D721Med (cell line): Measurements from ENCODE around the gene NDUFAF4.

Source experiments
- DNase-seq: peaks from one replicate; pipeline ENCODE4 v3.0.0; 2011; ENCODE audit warnings: low spot score; ENCODE audit not compliant: insufficient read length
- FAIRE-seq: peaks from 2 replicates; lab custom pipeline; 2011; peaks lifted over from hg19 to GRCh38; lab: Jason Lieb, UNC
- TF ChIP-seq, protein P1 (sequence below): IDR thresholded peaks from 2 replicates; pipeline ENCODE4 v1.5.1; 2012; ENCODE audit warnings: mild to moderate bottlenecking, control low read depth; ENCODE audit not compliant: insufficient read depth; ENCODE audit errors: missing control alignments

Gene NDUFAF4

DNA sequence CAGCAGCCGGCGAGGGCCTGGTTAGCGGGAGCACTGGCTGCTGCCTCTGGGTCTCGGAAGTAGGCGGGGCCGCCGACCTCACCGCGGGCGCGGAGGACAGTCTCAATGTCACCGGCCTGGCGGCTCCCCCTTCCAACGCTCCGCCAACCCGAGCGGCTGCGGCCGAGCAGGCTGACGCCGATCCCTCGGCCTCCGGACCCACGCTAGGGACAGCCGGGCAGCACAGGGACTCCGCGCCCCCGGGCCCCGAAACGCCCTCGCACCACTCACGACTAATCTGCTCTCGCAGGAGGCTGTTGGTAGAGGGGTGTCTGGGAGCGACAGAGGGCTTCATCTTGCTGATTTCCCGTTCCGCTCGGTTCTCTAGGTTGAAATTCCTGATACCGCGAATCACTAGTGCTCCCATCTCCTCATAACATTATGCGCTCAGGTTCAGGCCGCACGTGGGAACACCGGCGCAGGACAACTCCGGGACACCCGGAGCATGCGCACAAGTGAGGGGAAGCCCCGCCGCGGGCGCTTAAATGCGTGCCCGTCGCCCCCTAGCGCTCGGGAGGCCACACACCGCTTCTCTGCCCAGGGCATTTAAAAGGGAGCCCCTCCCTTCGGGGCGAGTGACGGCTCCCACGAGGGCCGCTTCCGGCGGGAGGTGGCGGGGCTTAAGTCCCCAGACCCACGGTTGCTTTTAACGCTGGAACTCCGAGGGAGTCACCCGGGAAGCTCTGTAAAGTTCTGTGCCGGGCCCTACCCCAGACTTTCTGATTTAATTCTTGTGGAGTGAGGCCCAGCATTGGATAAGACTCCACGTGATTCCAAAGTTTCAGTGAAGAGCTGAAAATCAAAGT lies at the start of gene NDUFAF4:
Gene NDUFAF4, minus strand, starts transcription at position 496 of the 845 bp plus-strand sequence. Its CDS starts 90 bp downstream, at position 406.
- TF ChIP-seq, protein P1, sequence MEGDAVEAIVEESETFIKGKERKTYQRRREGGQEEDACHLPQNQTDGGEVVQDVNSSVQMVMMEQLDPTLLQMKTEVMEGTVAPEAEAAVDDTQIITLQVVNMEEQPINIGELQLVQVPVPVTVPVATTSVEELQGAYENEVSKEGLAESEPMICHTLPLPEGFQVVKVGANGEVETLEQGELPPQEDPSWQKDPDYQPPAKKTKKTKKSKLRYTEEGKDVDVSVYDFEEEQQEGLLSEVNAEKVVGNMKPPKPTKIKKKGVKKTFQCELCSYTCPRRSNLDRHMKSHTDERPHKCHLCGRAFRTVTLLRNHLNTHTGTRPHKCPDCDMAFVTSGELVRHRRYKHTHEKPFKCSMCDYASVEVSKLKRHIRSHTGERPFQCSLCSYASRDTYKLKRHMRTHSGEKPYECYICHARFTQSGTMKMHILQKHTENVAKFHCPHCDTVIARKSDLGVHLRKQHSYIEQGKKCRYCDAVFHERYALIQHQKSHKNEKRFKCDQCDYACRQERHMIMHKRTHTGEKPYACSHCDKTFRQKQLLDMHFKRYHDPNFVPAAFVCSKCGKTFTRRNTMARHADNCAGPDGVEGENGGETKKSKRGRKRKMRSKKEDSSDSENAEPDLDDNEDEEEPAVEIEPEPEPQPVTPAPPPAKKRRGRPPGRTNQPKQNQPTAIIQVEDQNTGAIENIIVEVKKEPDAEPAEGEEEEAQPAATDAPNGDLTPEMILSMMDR, result peak; percentile 79
- DNase-seq (peak; percentile 83), FAIRE-seq (no peak)

DNA sequence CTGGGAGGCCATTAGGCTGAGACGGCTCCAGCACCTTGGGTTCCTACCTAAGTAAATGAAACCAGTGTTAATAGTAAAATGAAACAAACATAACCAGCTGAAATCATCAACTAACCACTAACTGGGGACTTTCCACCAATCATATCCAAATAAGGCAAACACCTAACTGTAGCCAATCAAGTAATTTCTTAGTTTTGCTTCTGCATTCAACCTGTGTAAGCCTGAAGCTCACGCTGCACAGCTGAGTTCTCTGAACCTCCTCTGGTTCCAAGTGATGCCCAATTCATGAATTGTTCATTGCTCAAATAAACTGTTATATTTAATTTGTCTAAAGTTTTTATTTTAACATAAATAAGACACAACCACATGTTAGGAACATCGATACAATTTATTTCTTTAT lies 49.4 kb upstream of the NDUFAF4 start:
- TF ChIP-seq, protein P1, result no peak
- no peak for FAIRE-seq
- DNase-seq, result no peak

DNA sequence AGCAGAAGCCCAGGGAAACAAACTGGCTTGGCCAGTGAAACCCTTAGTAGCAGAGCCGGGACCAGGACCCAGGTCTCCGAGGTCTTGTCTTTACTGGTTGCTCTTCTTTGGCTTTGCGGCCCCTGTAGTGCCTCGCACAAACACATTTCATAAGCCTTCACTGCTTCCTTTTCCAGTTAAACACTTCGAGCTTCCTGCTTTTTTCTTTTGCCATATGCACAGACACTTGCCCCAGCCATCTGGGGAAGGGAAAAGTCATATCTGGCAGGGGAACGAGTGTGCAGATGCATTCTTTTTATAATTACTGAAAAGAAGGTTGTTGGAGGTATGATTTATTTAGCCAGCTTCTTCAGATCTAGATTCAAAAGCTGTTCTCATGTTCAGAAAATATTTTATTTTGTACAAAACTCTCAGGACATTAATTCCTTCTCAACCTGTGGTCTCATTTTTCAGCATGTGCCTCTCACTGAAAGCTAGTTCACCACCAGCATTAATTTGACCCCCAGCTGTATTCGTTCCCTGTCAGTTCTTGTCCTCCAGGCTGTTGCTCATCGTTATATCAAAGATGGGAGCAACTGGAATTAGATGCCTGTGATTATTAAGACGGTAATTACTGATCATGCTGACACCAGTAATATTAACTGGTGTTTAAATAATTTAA lies 46.0 kb upstream of the NDUFAF4 start:
- no peak for DNase-seq
- TF ChIP-seq, protein P1, result no peak
- no peak for FAIRE-seq

DNA sequence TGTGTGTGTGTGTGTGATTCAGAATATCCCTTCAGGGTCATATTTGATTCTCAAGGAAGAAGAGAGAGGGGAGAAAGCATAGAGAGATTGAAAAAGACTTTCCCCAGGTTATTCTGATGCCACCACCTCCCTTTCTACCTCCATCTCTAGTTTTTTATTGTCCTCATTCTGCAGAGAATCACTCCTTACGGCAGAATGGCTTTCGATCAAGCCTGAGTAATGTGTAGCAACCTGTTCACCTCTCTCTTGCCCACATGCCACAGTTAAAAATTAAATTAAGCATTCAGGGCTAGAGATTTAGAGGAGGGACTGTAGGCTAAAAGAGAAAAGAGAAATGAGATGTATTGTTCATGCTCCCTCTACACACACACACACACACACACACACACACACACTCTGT lies 45.0 kb upstream of the NDUFAF4 start:
- TF ChIP-seq, protein P1, result no peak
- no peak for DNase-seq
- no peak for FAIRE-seq

DNA sequence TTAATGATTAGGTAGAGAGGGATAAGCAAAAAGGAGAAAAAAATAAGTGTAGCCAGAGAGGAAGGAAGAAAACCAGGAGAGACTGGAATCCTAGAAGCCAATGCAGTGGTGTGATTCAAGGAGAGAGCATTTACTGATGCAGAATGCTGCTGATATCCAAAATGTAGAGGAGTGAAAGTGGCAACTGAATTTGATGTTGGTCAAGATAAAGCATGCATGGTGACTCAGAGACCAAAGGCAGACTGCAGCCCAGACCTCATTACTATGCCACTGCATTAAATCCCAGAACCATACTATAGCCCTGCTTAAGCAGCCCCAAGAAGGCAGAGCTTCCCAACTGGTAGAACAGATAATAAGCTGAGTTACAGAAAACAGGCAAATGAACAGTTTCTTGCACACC lies 42.6 kb upstream of the NDUFAF4 start:
- TF ChIP-seq, protein P1, result no peak
- no peak for FAIRE-seq

DNA sequence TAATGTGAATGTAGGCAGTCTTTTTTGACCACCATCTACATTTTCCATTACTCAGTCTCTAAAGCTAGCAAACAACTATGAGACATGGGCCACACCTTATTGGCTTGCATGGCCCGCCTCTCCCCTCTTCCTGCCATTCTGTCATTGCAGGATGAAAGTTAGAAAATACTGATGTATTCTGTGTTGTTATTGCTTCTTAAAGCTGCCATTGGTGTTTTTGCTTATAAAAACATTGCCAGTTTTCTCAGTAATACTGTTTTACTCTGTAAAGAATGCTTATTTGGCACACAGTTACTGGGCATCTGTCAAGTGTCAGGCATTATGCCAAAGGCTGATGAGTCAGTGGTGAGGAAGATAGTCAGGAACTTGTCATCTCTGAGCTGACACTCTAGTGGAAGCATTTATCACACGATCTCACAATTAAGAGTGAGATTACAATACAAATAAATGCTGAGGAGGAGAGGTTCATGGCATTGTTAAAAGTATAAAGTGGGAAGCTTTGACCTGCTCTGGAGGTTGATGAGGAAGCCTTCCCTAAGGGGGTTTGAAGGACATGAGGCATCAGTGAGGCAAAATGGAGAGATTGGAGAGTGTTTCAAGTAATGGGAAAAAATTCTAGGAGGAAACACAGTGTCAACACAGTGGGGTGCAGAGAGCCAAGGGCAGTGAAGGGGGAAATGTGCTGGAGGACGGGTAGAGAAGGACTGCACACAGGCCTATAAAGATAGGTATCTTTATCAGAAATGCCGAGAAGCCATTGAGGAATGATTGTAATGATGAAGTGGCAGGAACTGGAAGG lies 41.5 kb upstream of the NDUFAF4 start:
- DNase-seq (no peak), FAIRE-seq (no peak)

More for the DNA sequence above, 42.6 kb upstream of the NDUFAF4 start:
- no peak for DNase-seq

More for the DNA sequence above, 41.5 kb upstream of the NDUFAF4 start:
- TF ChIP-seq, protein P1, result no peak
